ENCODE results near the gene ANO8.
A peak's percentile ranks its signal among the peaks of the same experiment; 100 is the strongest.

Gene ANO8

GRCh38 chr19:17318966-17319365 is 15.7 kb downstream of the ANO8 start:
- H3K9ac ChIP-seq (ENCODE audit: low read depth, low read length): no peak overlapping the region
- H3K9me3 ChIP-seq (ENCODE audit: control insufficient read depth, insufficient read depth, low read length): no peaks in the 10 kb centered on the region
- peaks cover 3% of the 10 kb centered on the region; the same call in 1 of the 2 replicates for H3K36me3 ChIP-seq (ENCODE audit: insufficient read depth, low read length)
- H3K4me1 ChIP-seq (ENCODE audit: insufficient read depth, low read length): peaks cover 11% of the 10 kb centered on the region; the same call in 1 of the 2 replicates

- Histone ChIP-seq H3K9ac (ENCODE audit: low read depth, low read length) (no peak overlapping the region), H3K9me3 (ENCODE audit: control insufficient read depth, insufficient read depth, low read length) (no peaks in the 10 kb centered on the region), H3K36me3 (ENCODE audit: insufficient read depth, low read length) (peaks cover 6% of the 10 kb centered on the region; the same call in 1 of the 2 replicates), H3K4me1 (ENCODE audit: insufficient read depth, low read length) (peaks cover 13% of the 10 kb centered on the region)
Observed at GRCh38 chr19:17314007-17314593, 20.6 kb downstream of the ANO8 start.

- peaks cover 6% of the 10 kb centered on the region; the same call in 1 of the 2 replicates for H3K36me3 ChIP-seq (ENCODE audit: insufficient read depth, low read length)
- H3K4me1 ChIP-seq (ENCODE audit: insufficient read depth, low read length): peaks cover 13% of the 10 kb centered on the region
- no peak overlapping the region; the same call in 1 of the 2 replicates for H3K9ac ChIP-seq (ENCODE audit: low read depth, low read length)
- no peaks in the 10 kb centered on the region for H3K9me3 ChIP-seq (ENCODE audit: control insufficient read depth, insufficient read depth, low read length)
Observed at GRCh38 chr19:17312189-17313113, 22.2 kb downstream of the ANO8 start.

- no peaks in the 10 kb centered on the region for H3K9me3 ChIP-seq (ENCODE audit: control insufficient read depth, insufficient read depth, low read length)
- H3K4me1 ChIP-seq (ENCODE audit: insufficient read depth, low read length): peaks cover 13% of the 10 kb centered on the region
- H3K36me3 ChIP-seq (ENCODE audit: insufficient read depth, low read length): peaks cover 6% of the 10 kb centered on the region; the same call in 1 of the 2 replicates
- H3K9ac ChIP-seq (ENCODE audit: low read depth, low read length): no peak overlapping the region; the same call in 1 of the 2 replicates
Observed at GRCh38 chr19:17311455-17312188, 23.0 kb downstream of the ANO8 start.

- H3K36me3 ChIP-seq (ENCODE audit: insufficient read depth, low read length): peaks cover 3% of the 10 kb centered on the region; the same call in 1 of the 2 replicates
- no peaks in the 10 kb centered on the region for H3K9me3 ChIP-seq (ENCODE audit: control insufficient read depth, insufficient read depth, low read length)
- peak overlapping the region; percentile 87 for H3K9ac ChIP-seq (ENCODE audit: low read depth, low read length)
- peaks cover 13% of the 10 kb centered on the region for H3K4me1 ChIP-seq (ENCODE audit: insufficient read depth, low read length)
Observed at GRCh38 chr19:17309965-17310461, 24.6 kb downstream of the ANO8 start.

GRCh38 chr19:17309198-17309964 is 25.3 kb downstream of the ANO8 start, which contains the start of gene DDA1:
Gene DDA1, plus strand, starts transcription at chr19:17309563. Its CDS starts 92 bp downstream, at chr19:17309655.
- H3K9me3 ChIP-seq (ENCODE audit: control insufficient read depth, insufficient read depth, low read length): no peaks in the 10 kb centered on the region
- H3K36me3 ChIP-seq (ENCODE audit: insufficient read depth, low read length): peaks cover 3% of the 10 kb centered on the region; the same call in 1 of the 2 replicates
- peaks cover 17% of the 10 kb centered on the region for H3K4me1 ChIP-seq (ENCODE audit: insufficient read depth, low read length)
- H3K9ac ChIP-seq (ENCODE audit: low read depth, low read length): peak within 1 kb of the TSS; percentile 87

GRCh38 chr19:17307876-17308377 is 26.7 kb downstream of the ANO8 start:
- H3K9me3 ChIP-seq (ENCODE audit: control insufficient read depth, insufficient read depth, low read length): no peaks in the 10 kb centered on the region
- H3K4me1 ChIP-seq (ENCODE audit: insufficient read depth, low read length): peaks cover 20% of the 10 kb centered on the region
- H3K36me3 ChIP-seq (ENCODE audit: insufficient read depth, low read length): no peaks in the 10 kb centered on the region
- no peak overlapping the region for H3K9ac ChIP-seq (ENCODE audit: low read depth, low read length)

GRCh38 chr19:17306285-17306714 is 28.4 kb downstream of the ANO8 start:
- Histone ChIP-seq H3K9ac (ENCODE audit: low read depth, low read length) (peak overlapping the region; percentile 79), H3K36me3 (ENCODE audit: insufficient read depth, low read length) (no peaks in the 10 kb centered on the region), H3K9me3 (ENCODE audit: control insufficient read depth, insufficient read depth, low read length) (no peaks in the 10 kb centered on the region), H3K4me1 (ENCODE audit: insufficient read depth, low read length) (peaks cover 10% of the 10 kb centered on the region)

- Histone ChIP-seq H3K9me3 (ENCODE audit: control insufficient read depth, insufficient read depth, low read length) (no peaks in the 10 kb centered on the region), H3K4me1 (ENCODE audit: insufficient read depth, low read length) (peaks cover 10% of the 10 kb centered on the region), H3K9ac (ENCODE audit: low read depth, low read length) (peak within 1 kb of the TSS; percentile 79)
Observed at GRCh38 chr19:17305517-17306284, 29.0 kb downstream of the ANO8 start, which contains the start of gene MRPL34. Gene MRPL34, plus strand, starts transcription at chr19:17305872. Its CDS starts 21 bp downstream, at chr19:17305893.

GRCh38 chr19:17305216-17305516 is 29.5 kb downstream of the ANO8 start:
- no peaks in the 10 kb centered on the region for H3K9me3 ChIP-seq (ENCODE audit: control insufficient read depth, insufficient read depth, low read length)
- H3K4me1 ChIP-seq (ENCODE audit: insufficient read depth, low read length): peaks cover 7% of the 10 kb centered on the region; the same call in 1 of the 2 replicates
- 0 out of 2 replicates have a peak overlapping the region, but pooled peaks have one; percentile 13 for H3K9ac ChIP-seq (ENCODE audit: low read depth, low read length)
- H3K36me3 ChIP-seq (ENCODE audit: insufficient read depth, low read length): no peaks in the 10 kb centered on the region

More at GRCh38 chr19:17305517-17306284, 29.0 kb downstream of the ANO8 start, which contains the start of gene MRPL34:
- H3K36me3 ChIP-seq (ENCODE audit: insufficient read depth, low read length): no peaks in the 10 kb centered on the region

- Histone ChIP-seq H3K4me1 (ENCODE audit: insufficient read depth, low read length) (peaks cover 7% of the 10 kb centered on the region; the same call in 1 of the 2 replicates), H3K36me3 (ENCODE audit: insufficient read depth, low read length) (no peaks in the 10 kb centered on the region), H3K9ac (ENCODE audit: low read depth, low read length) (0 out of 2 replicates have a peak overlapping the region, but pooled peaks have one; percentile 13), H3K9me3 (ENCODE audit: control insufficient read depth, insufficient read depth, low read length) (no peaks in the 10 kb centered on the region)
Observed at GRCh38 chr19:17304386-17305215, 30.1 kb downstream of the ANO8 start.

GRCh38 chr19:17303940-17304267 is 30.8 kb downstream of the ANO8 start:
- Histone ChIP-seq H3K9me3 (ENCODE audit: control insufficient read depth, insufficient read depth, low read length) (no peaks in the 10 kb centered on the region), H3K36me3 (ENCODE audit: insufficient read depth, low read length) (no peaks in the 10 kb centered on the region), H3K9ac (ENCODE audit: low read depth, low read length) (peak overlapping the region; percentile 20; the same call in 1 of the 2 replicates), H3K4me1 (ENCODE audit: insufficient read depth, low read length) (peaks cover 7% of the 10 kb centered on the region; the same call in 1 of the 2 replicates)
